HG03066 (cell line): ENCODE measurements around the gene HSBP1L1.
"Not testable (repeated sequence)": the region's sequence is repeated elsewhere in the genome, so short reads cannot be mapped to it uniquely, and the experiment has no call there.

Source experiments
- ATAC-seq: cut with Tn5 transposase; IDR thresholded peaks from one replicate; pipeline ENCODE4 v1.9.1; 2021; ENCODE audit warnings: low read depth; ENCODE audit not compliant: unreplicated experiment

HSBP1L1 gene

DNA sequence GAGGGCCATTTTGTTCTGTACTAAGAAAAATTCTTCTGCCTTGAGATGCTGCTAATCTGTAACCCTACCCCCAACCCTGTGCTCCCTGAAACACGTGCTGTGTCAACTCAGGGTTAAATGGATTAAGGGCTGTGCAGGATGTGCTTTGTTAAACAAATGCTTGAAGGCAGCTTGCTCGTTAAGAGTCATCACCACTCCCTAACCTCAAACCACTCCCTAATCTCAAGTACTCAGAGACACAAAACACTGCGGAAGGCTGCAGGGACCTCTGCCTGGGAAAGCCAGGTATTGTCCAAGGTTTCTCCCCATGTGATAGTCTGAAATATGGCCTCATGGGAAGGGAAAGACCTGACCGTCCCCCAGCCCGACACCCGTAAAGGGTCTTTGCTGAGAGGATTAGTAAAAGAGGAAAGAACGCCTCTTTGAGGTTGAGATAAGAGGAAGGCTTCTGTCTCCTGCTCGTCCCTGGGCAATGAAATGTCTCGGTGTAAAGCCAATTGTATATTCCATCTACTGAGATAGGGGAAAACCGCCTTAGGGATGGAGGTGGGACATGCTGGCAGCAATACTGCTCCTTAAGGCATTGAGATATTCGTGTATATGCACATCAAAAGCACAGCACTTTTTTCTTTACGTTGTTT lies 4.2 kb upstream of the HSBP1L1 start:
- ATAC-seq = not testable (repeated sequence)

DNA sequence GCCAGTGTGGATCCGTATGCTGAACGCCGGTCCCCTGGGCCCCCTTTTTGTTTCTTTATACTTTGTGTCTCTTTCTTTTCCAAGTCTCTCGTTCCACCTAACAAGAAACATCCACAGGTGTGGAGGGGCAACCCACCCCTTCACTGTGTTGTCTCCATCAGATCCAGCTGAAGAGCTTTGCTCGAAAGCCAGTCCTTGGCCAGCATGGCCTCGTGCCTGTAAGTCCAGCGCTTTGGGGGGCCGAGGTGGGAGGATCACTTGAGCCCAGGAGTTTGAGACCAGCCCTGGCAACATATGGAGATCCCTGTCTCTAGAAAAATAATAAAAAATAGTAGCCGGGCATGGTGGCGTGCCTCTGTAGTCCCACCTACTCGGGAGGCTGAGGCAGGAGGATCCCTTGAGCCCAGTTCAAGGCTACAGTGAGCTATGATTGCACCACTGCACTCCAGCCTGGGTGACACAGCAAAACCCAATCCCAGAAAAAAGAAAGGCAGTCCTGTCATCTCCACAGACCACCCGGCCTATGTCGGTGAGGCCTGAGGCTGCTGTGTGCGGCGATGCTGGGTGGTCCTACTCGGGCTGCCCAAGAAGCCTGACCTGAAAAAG lies 3.4 kb upstream of the HSBP1L1 start:
- no peak for ATAC-seq

DNA sequence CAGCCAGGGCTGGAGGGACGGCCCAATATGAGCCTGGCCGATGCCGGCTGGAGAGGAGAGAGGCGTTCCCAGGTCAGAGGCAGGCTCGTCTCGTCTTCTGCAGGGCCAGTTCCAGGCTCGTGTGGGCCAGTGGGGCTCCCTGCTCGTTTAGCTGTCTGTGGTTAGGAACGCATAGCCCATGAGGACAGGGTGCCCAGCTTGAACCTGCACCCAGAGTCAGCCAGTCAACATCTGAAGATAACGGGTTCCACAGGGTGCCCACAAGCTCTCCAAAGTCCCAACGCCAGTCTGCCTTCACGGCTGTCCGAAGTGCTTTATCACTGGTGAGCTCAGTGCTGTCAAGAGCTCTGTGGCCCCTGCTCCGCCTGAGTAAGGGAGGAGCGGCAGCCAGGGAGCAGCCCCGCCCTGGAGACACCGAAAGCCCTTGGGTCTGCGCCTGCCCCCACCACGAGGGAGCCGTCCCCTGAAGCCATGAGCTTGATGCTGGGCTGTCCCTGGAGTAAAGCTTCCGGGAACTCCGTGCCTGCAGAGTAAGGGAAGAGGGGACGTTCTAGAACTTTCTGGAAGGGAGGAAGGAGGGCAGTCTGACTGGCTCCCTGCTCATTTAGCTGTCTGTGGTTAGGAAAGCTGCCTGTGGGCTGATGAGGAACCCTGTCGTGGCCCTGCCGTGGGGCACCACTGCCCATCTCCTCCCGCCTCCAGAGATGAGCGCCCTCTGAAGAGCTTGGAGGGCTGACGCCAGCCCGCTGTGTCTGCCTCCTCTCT lies 2.7 kb upstream of the HSBP1L1 start:
- ATAC-seq = no peak

DNA sequence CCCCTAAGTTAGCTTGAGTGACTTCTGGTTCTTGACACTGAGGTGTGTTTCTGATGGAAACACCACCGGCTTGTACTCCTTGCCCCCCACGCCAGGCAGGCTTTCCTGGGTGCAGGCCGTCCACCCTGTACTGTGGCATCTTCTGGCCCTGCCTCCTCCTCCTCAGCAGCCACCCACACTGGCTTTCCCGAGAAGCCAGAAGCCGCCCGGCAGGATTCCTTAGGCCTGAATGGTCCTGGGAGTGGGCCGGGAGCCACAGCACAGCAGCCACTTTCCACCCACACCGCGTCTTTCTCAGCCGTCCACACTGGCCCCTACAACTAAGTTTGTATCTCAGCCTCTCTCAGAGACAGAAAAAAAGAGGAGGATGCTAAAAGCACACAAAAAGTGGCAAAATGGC lies 2.1 kb upstream of the HSBP1L1 start:
- no peak for ATAC-seq

DNA sequence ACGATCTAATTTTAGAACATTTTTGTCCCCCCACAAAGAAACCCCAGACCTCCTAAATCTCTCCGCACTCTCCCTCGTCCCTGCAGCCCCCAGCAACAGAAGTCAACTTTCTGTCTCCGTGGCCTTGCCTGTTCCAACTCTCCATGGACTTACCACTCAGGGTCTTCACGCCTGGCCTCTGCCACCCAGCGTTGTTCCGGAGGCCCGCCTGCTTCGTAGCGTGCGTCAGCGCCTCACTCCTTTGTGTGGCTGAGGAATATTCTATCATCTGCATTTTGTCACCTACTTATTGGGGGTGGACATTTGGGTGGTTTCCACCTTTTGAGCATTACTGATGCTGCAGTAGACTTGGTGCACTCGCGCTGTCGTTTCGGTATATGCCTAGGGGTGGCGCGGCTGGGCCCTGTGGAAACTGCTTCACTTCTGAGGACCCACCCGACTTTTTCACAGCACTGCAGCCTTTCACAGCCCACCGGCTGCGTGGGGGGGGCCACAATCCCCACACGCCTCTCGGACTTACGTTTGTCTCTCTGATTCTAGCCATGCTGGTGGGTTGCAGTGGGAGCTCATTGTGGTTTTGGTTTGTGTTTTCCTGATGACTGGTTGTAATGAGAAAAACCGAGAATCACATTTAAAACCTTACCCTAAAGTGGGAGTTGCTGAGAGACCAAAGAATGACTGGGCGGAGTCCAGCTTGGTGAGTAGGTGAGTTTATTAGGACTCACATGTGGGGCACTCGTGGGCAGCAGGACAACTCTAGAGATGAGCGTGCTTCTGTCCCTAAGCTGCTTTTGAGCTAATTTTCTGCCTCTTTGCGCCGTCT lies 1.4 kb upstream of the HSBP1L1 start:
- ATAC-seq = no peak

DNA sequence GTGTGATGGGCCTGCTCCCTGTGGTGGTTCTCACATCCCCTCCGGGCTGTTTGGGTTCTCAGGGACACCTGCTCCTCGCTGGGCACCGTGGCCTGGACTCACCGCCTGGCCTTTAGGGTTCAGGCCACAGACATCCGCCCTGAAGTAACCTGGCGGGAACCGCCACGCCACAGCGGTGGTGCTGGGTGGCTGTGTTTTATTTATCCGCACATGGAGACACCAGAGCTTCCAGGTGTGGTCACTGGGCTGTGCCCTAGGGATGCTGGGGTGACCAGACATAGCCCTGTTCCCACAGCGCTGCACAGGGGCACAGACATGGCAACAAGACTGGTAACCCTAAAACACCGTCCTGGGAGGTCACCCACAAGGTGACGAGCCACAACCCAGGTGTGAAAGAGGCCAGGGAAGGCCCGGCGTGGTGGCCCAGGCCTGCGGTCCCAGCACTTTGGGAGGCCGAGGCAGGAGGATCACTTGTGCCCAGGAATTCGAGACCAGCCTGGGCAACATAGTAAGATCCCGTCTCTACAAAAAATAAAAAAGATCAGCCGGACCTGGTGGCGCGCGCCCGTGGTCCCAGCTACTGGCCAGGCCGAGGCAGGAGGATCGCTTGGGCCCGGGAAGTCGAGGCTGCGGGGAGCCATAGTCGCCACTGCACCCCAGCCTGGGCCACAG lies 649 bp upstream of the HSBP1L1 start:
- ATAC-seq = no peak

DNA sequence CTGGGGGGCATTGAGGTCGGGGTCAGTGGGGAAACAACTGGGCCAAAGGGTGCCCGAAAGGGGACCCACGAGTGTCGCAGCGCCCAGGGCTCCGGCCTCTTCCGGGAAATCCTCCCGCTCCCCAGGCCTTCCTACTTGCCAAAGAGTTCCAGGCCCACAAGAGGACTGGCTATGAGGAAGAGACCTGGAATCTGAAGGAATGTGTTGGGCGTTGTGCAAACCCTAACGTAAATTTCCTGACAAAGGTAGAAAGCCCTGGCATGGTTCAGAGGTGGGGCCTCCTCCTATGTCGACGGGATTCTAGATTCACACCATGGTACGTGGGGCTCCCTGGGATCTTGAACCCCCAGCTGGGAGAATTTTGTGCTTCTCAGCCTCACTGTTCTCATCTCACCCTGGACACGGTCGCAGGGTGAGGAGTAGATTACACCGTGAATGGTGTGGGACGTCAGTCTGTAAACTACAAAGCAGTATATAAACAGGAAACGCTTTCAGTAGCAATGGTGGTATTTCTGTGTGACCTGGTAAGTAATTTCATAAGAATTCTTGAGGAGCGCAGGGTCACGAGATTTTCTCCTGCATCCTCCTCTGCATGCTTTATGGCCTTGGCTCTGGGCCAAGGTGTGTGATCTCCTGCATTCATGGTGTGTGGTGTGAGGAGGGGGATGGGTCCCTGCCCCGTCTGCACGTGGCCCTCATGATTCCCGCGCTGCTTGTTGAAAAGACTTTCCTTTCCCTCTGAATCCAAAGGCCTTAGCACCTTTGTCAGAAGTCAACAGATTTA lies 868 bp downstream of the HSBP1L1 start:
- no peak for ATAC-seq

DNA sequence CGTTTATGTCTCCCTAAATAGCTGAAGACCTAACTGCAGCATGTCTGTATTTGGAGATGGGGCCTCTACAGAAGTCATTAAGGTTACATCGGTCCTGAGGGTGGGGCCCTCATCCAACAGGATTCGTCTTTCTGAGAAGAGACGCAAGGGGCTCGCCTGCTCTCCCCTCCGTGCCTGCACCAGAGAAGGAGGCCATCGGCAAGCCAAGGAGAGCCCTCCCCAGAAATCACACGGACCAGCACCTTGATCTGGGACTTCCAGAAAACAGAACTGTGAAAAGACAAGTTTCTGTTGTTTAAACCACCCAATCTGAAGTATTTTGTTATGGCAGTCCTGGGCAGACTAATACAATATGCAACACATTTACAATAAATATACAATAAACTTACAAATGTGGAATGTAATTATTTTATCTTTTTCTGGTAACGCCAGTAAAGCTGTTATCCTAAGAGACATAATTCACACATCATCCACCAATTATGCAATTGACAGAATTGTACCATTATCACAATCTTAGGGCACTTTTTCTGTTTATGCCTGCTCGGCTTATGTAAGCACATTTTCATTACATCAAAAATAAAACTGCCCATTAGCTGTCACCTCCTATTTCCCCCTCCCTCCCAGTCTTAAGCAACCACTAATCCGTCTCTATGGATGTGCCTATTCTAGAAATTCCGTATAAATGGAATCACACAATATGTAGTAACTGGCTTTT lies 6.1 kb downstream of the HSBP1L1 start:
- no peak for ATAC-seq

DNA sequence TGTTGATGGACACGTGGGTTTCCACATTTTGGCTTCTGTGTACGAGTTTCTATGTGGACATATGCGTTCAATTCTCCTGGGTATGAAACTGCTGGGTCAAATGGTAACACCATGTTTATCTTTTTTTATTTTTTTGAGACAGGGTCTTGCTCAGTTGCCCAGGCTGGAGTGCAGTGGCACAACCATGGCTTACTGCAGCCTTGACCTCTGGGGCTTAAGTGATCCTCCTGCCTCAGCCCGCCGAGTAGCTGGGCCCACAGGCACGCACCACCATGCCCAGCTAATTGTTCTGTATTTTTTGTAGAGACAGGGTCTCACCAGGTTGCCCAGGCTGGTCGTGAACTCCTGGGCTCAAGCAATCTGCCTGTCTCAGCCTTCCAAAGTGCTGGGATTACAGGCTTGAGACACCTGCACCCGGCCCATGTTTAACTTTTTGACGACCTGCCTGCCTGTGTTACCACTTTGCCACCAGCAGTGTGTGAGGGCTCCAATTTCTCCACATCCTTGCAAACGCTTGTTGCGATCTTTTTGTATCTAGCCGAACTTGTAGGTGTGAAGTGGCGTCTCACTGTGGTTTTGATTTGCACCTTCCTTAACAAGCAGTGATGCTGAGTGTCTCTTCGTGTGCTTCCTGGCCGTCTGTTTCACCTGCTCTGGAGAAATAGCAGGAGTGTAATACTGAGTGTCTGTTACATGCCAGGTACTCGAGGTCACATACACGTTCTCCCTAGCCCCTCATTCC lies 6.9 kb downstream of the HSBP1L1 start:
- no peak for ATAC-seq

DNA sequence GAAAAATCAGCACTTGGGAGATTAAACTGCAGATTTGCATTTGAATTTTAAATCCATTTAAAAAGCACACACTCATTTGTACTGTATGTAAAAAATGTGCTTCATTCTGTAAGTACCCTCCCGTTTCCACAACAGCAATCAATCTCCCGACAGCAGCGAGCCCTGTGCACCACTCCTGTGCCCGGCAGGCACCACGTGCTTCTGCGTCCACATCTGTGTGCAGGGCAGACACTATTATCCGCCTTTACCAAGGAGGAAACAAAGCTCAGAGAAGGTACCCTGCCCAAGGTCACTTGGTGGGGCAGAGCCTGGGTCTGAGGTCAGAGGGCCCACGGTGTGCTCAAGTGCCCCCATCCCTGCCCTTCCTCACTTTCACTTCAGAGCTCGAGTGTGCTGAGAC lies 7.5 kb downstream of the HSBP1L1 start:
- no peak for ATAC-seq

DNA sequence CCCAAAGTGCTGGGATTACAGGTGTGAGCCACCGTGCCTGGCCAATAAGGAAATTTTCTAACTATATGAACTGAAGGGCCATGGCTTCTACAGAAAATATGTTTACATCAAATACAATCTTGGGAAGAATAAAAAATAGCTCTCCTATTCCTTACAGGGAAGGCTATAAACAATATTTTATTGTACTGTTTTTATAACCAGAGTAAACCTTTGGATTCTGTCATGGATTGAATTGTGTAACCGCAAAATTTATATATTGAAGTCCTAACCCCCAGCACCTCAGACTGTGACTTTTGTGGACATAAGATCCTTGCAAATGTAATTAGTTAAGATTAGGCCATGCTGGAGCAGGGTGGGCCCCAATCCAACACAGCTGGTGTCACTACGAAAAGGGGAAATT lies 8.3 kb downstream of the HSBP1L1 start:
- no peak for ATAC-seq

DNA sequence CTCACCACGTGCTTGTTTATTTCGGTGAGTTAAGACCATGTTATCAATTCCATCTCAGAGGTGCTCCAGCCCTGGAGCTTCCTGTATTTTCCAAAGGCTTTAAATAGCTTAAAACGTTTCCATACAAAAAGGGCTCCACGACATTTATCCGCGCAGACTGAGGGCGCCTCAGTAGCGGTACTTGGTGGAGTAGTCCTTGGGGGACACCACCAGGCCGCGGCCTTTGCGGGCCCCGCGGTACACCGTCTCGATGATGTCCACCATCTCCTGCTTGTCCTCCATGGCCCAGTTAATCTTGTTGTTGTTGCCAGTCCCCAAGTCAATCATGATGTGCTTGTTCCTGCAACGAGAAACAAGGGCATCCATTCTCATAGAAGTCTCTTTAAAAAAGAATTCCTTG lies 9.1 kb downstream of the HSBP1L1 start:
- no peak for ATAC-seq

DNA sequence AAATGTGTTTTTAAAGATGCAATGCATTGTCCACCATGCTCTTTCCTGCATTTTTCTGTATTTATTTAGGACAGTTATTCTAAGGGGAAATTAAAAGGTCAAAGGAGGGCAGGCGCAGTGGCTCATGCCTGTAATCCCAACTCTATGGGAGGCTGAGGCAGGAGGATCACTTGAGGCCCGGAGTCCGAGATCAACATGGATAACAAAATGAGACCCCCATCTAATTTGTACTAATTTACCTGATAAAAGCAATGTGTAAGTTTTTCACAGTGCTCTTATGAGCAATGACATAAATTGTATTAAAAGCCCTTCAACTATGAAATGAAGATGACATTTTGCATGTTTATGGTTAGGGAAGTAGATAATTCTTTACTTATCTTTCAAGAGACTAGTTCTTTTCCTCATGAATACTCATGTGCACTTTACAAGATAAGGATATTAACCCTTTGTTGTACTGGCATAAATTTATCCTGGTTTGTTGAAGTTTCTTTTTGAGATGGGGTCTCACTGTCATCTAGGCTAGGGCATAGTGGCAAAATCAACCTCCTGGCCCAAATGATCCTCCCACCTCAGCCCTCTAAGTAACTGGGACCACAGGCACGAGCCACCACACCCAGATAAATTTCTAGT lies 9.7 kb downstream of the HSBP1L1 start:
- ATAC-seq = no peak

DNA sequence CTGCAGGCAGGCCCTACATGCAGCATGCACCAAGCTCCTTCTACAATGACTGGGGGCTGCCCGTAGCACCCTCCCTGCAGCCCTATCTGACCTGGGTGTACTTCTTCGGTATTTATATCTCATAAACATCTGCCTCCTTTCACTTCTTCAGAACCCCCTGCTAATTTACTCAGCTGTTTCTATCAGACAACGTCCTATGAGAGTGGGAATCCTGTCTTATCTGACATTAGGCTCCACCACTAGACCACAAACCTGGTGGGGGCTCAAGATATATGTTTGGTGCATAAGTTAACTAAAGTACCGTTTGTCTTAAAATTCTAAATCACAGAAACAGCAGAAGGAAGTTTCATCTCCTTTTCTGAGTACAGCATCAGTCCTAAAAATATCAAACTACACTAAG lies 10.6 kb downstream of the HSBP1L1 start:
- no peak for ATAC-seq

DNA sequence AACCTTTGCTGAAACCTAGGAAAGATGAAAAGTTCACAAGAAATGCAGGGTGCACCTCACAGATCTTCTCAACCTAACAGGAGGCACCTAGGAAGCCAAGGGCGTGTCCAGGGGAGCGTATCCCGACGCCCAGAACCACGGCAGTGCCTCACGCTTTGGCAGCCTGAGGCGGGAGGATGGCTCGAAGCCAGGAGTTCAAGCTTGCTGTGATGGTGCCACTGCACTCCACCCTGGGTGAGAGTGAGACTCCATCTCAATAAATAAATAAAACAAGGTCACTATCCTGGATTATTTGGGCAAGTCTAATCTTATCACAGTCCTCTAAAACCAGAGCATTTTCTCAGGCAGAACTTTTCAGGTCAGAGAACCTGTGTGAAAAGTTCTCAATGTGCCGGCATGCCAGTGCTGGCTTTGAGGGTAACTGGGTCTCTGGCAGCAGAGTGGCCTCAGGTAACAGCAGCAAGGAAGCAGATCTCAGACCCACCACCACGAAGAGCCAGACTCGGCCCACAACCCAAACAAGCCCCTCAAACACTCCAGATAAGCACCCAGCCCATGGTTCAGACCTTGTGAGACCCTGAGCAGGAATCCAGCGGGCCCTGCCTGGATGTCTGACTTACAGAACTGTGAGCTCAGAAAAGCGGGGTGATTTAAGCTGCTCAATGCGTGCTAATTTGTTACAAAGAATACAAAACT lies 11.7 kb downstream of the HSBP1L1 start:
- no peak for ATAC-seq

DNA sequence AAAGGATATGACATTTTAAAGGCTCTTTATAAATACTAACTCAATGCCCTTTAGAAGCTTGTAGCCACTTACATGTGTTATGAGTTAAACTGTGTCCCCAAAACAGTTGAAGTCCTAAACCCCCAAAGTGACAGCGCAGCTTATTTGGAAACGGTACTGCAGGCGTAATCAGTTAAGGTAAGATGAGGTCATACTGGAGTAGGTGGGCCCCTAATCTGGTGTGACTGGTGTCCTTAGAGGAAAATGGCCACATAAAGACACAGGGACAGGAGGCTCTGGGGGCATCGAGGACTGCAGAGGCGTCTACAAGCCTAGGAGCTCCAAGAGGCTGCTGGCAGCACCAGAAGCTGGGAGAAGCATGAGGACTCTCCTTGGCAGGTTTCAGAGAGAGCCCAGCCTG lies 15.4 kb downstream of the HSBP1L1 start:
- ATAC-seq = no peak

DNA sequence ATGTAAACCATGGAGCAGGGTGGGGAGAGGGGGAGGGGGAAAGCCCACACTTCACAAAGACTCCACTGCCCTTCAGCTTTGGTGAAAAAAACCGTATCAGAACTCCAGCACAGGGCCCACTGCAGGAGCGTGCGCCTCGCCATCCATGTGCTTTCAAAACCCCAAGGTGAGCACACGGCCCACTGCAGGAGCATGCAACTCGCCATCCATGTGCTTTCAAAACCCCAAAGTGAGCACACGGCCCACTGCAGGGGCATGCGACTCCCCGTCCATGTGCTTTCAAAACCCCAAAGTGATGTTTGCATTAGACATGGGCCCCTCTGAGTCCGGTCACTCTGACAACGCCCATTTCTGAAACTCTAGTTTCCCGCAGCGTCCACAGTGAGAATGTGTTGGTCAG lies 16.1 kb downstream of the HSBP1L1 start:
- no peak for ATAC-seq

DNA sequence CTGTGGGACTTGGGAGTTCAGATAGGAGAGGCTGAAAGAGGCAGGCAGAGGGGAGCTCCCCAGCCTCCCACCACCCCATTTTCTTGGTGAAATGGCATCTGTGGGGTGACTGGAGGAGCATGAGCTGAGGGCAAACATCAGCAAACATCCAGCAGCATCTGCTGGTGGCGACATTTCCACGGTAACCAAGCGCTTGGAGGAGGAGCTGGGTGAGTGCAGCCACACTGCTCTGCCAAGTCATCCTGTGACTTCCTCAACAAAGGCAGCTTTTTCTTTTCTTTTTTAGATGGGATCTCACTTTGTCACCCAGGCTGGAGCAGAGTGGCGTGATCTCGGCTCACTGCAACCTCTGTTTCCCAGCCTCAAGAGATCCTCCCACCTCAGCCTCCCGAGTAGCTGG lies 18.3 kb downstream of the HSBP1L1 start:
- ATAC-seq = no peak
